Activated CD8-positive, alpha-beta memory T cell treated with anti-CD3 and anti-CD28 coated beads for 48 hours (primary cell): Measurements from ENCODE around the gene NR2C2AP.
"Not testable (repeated sequence)": the region's sequence is repeated elsewhere in the genome, so short reads cannot be mapped to it uniquely, and the experiment has no call there.

Experiments
- DNase-seq, 3 experiments: peaks; one replicate each; pipeline ENCODE4 v3.0.0-alpha.2; 2020; ENCODE audit warnings: low read depth in 2 of 3, low spot score in 2 of 3

NR2C2AP gene, protein sequence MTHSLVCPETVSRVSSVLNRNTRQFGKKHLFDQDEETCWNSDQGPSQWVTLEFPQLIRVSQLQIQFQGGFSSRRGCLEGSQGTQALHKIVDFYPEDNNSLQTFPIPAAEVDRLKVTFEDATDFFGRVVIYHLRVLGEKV

DNA sequence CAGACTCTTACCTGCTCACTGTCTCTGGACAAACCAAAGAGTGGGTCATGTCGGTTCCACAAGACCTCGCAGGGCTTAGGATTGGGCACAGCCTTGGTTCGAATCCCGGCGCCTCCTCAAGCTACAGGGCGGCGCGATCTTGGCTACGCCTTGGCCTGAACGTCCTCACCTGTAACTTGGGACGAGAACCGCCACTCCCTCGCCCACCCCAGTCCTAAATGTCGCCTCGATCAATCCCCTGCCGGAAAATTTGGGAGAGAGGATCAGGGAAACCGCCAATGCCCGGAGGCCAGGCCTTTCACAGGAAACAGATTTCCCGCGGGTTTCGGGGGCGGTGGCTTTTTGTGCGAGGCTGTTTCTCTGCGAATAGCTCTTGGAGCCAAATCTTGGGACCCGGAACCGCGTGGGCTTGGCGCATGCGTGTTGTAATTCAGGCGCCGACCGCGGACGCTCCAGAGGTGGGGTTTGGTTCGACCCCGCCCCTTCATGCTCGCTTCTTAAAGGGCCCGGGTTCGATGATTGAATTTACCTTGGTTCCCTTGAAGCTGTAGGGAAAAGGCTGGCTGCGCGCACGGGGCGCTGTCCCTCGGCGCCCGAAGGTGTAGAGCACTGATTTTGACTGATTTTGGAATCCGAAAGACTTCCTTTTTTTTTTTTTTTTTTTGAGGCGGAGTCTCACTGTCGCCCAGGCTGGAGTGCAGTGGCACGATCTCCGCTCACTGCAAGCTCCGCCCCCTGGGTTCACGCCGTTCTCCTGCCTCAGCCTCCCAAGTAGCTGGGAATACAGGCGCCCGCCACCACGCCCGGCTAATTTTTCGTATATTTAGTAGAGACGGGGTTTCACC lies at the start of gene NR2C2AP:
Gene NR2C2AP, minus strand, starts transcription at position 403 of the 845 bp plus-strand sequence. Its CDS starts 354 bp downstream, at position 49.
- DNase-seq, result peak; percentile 80 to 90 (median 88)

DNA sequence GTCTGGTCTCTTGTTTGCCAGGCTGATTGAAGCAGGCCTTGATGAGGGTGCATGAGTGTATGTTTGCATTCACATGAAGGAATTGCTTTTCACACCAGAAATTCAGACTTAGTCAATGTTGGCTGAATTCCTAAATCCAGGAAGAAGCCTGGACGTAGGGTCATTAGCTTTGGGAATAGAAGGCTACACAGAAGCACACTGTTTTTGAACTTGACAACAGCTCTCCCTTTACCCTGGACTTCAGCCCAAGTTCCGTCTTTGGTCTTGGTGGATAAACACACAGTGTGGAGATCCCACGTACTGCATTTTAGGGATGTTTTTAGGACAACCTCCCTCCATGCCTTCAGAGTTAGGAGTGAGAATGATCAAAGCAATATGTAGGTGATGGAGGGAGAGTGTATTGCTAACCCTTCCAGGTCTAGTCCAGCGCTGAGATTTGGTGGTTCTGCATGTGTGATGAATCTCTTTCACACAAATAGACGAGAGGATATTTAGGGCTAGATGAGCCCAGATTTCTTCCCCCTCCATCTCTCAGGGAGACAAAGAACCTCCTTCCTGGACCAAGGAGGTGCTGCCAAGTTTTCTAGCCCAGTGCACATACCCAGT lies 47.1 kb upstream of the NR2C2AP start:
- no peak for DNase-seq

DNA sequence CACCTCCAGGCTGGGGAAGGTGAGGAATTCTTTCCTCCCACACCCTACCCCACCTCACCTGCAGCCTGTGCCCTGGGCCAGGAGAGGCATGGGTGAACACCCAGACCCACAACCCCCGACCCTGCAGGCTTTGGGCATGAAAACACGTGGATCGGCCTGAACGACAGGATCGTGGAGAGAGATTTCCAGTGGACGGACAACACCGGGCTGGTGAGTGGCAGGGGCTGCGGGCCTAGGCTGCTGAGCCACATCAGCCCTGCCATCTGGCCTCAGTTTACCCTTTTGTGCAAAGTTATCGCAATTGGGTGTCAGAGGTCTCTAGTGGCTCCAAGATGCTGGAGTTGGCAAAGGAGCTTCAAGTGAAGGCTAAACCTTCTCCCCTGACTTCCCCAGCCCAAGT lies 37.3 kb upstream of the NR2C2AP start:
- DNase-seq, result no peak

DNA sequence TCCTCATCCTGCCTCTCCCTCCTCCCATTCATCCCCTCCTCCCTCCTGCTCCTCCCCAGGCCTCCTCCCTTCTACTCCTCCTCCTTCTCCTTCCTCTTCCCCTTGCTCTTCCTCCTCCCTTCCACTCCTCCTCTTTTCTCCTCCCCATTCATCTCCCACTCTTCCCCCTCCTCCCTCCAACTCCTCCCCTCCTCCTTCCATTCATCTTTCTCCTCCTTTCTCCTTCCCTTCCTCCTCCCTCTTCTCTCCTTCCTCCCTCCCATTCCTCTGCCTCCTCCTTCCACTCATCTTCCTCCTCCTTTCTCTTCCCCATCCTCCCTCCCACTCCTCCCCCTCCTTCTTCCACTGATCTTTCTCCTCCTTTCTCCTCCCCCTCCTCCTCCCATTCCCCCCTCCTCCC lies 36.5 kb upstream of the NR2C2AP start:
- no peak for DNase-seq

DNA sequence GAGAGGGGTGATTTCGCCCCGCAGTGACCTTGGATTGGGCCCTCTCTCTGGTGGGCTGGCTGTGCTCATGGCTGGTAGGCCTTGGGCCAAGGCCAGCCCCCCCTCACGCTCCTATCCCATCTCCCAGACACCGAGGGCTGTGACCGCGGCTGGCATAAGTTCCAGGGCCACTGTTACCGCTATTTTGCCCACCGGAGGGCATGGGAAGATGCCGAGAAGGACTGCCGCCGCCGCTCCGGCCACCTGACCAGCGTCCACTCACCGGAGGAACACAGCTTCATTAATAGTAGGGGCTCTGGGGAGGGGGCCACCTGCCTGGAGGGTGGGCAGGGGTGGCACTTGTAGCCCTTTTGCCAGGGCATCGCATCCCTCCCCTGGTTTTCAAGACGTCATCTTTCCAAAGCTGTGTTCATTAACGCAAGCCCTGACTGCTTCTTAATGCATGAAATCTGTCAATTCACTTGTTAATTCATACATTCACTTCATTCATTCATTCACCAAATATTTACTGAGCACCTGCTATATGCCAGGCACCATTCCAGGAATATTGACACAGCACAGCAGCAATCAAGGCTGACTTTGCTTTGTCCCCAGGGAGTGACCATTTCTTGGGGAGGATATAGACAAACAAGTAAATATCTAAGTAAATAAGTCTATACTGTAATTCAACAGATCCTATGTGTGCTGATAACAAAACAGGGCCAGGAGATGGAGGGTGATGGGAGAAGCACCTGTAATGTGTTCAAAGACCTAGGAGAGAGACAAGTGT lies 35.1 kb upstream of the NR2C2AP start:
- DNase-seq, result no peak

DNA sequence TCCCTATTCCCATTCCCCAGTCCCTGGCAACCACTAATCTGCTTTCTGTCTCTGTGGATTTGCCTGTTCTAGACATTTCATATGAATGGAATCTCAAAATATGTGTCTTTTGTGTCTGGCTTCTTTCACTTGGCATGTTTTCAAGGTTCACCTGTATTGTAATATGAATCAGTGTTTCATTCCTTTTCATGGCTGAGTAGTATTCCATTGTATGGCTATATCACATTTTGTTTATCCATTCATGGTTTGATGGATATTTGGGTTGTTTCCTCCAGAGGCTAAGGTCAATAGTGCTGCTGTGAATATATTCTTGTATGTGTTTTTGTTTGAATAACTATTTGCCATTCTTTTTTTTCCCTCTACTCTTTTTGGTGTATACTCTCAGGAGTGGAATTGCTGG lies 33.0 kb upstream of the NR2C2AP start:
- no peak for DNase-seq

DNA sequence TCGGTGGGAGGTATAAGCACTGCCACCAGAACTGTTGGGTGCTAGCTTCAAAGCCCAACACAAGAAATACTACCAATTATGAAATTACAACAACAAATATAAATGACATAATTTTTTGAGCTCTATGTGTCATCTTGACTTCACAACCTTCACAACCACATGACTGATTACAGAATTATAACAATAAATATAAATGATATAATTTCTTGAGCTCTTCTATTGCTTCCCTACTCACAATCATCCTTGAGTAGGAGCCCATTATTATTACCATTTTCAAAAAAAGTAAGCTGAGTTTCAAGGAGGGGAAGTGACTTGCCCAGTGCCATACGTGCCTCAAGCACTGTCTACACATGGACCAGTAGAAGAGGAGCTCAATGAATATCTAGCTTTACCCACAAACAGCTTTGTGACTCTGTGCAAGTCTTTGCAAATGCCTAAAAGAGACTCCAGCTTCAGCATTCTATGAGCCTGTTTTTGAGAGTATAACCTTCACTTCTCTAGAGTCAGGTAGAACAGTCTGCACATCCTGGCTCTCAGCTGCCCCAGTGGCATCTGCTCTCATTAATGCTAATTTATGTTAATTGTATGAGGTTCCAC lies 31.1 kb upstream of the NR2C2AP start:
- DNase-seq, result no peak

DNA sequence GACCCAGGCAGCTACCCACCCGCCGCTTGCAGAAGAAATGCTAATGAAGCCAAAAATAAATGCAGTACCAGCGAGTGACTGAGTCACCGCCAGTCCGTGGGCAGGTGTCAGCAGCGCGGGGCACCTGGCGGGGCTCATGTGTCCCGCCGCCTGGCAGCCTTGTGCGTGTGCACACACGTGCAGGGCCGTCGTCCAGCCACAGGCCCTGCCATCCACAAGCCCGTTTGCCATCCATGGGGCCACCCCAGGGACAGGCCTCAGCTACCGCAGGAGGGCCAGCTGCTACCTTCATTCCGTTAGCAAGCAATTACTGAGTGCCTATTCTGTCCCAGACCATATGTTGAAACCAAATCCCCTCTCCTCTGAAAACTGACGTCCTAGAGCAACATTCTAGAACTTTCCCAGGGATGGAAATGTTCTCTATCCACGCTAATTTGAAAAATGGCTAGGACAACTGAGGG lies 29.1 kb upstream of the NR2C2AP start:
- DNase-seq, result no peak

DNA sequence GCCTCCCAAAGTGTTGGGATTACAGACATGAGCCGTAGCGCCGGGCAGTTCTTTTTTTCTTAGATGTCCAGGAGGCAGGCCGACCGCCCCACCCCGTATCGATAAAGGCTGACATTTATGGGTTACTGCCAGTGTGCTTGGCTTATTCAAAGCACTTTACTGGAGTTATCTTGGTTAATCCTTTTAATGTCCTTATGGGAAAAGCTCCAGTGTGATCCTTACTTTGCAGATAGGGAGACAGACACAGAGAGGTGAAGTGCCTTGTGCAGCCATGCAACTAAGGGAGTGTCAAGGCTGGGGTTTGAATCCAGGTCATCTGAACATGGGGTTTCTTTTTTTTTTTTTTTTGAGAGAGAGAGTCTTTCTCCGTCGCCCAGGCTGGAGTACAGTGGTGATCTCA lies 27.8 kb upstream of the NR2C2AP start:
- no peak for DNase-seq

DNA sequence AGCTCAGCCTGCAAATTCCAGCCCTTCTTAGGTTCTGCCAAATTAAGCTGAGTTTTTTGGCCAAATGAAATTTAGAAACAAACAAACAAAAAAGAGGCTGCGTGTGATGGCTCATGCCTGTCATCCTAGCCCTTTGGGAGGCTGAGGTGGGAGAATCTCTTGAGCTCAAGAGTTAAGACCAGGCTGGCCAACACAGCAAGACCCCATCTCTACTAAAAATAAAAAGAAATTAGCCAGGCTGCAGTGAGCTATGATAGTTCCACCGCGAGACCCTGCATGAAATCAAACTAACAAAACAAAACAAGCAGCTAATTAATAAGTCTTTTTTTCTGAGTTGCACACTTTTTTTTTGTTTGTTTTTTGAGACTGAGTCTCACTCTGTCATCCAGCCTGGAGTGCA lies 26.5 kb upstream of the NR2C2AP start:
- DNase-seq, result no peak

DNA sequence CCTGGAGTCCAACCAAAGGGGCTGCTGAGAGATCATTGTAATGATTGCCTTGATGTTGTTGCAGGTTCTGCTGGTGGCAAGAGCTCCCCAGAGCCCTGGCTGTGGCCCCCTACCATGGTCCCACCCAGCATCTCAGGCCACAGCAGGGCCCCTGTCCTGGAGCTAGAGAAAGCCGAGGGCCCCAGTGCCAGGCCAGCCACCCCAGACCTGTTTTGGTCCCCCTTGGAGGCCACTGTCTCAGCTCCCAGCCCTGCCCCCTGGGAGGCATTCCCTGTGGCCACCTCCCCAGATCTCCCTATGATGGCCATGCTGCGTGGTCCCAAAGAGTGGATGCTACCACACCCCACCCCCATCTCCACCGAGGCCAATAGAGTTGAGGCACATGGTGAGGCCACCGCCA lies 24.0 kb upstream of the NR2C2AP start:
- DNase-seq, result no peak

DNA sequence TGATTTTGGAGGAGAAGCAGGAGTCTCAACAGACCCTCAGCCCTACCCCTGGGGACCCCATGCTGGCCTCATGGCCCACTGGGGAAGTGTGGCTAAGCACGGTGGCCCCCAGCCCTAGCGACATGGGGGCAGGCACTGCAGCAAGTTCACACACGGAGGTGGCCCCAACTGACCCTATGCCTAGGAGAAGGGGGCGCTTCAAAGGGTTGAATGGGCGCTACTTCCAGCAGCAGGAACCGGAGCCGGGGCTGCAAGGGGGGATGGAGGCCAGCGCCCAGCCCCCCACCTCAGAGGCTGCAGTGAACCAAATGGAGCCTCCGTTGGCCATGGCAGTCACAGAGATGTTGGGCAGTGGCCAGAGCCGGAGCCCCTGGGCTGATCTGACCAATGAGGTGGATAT lies 23.4 kb upstream of the NR2C2AP start:
- DNase-seq, result no peak

DNA sequence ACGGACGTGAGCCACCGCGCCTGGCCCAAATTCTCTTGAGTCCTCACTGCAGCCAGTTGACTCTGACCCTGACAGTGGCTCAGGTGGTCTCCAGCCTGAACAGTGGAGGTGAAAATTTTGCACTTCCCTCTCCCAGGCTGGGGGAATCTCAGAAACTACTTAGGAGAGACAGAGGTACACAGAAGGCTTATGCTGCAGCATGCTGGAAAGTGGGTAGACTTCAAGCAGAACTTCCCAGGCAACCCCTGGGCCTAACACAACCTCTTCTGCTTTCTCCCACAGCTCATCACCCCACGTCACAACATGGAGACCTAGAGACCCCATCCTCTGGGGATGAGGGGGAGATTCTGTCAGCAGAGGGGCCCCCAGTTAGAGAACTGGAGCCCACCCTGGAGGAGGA lies 23.0 kb upstream of the NR2C2AP start:
- no peak for DNase-seq

DNA sequence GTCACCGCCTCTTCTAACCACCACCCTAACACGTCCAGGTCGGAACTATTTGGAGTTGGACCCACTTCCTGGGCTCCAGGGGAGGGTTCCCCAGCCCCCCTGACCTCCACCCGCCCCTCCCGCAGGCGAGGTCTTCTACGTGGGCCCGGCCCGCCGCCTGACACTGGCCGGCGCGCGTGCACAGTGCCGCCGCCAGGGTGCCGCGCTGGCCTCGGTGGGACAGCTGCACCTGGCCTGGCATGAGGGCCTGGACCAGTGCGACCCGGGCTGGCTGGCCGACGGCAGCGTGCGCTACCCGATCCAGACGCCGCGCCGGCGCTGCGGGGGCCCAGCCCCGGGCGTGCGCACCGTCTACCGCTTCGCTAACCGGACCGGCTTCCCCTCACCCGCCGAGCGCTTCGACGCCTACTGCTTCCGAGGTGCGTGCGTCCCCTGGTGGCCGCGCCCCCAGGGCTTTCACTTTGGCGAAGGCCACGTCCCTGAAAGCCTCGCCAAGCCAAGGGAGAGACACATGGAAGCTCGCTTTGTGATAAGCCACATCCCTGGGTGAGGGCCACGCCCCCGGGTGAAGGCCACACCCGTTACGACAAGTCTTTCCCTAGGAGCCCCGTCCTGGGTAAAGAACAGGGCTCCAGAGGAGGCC lies 21.8 kb upstream of the NR2C2AP start:
- peak; percentile 37 to 56 (median 46) for DNase-seq

DNA sequence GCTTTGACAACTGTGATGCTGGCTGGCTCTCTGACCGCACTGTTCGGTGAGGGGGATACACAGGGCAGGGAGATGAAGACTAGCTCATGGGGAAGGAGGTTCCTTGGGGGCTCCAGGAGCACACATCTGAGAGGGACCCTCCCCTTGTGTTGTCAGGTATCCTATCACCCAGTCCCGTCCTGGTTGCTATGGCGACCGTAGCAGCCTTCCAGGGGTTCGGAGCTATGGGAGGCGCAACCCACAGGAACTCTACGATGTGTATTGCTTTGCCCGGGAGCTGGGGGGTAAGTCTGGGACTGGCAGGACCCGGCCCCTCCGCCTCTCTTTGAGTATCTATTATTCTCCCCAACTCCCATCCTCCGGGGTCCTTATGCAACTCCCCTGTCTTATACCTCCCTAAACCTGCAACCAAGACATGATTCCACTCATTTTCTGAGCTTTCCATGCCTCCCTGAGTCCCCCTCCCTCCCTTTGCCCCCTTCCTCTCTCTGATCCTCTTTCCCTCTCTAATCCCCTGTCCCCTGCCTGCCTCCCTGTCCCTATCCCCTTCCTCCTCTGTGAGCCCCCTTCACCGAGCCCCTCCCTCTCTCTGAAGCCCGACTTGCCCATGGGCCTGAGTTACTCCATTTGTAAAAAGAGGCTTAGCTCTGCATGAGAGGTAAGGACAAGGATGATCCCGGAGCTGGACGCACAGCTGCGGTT lies 21.1 kb upstream of the NR2C2AP start:
- no peak for DNase-seq

DNA sequence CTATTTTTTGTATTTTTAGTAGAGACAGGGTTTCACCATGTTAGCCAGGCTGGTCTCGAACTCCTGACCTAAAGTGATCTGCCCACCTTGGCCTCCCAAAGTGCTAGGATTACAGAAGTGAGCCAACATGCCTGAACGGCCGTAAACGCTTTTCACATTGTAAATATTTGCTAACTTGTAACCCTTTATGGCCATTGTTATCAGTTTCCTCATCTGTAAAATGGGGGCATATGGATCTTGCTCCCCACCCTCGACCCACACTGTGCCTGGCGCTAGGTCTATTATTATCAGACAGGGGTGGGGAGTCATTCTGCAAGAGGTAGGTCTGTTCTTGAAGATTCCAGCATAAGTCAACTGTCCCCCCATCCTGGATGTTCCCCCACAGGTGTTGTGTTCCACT lies 20.4 kb upstream of the NR2C2AP start:
- no peak for DNase-seq

DNA sequence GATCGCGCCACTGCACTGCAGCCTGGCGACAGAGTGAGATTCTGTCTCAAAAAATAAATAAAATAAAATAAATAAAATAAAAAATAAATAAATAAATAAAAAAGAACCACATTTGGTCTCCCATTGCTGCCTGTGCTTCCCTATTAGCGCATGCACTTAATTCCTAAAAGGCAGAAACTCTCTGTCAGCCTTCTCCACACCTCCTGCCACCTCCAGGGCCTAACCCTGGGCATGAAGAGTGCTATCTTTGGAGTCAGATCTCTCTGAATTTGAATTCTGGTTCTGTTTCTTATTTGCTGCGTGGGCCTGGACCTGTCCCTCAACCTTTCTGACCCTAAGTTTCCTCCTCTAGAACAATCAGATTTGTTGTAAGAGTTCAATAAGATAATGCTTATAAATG lies 19.8 kb upstream of the NR2C2AP start:
- DNase-seq, result no peak

DNA sequence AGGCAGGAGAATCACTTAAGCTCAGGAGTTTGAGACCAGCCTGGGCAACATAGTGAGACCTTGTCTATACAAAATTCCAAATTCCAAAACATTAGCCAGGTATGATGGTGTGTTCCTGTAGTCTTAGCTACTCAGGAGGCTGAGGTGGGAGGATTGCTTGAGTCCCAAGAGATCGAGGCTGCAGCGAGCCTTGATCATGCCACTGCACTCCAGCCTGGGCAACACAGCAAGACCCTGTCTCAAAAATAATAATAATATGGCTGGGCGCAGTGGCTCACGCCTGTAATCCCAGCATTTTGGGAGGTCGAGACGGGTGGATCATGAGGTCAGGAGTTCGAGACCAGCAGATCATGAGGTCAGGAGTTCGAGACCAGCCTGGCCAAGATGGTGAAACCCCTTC lies 17.8 kb upstream of the NR2C2AP start:
- not testable (repeated sequence) for DNase-seq

DNA sequence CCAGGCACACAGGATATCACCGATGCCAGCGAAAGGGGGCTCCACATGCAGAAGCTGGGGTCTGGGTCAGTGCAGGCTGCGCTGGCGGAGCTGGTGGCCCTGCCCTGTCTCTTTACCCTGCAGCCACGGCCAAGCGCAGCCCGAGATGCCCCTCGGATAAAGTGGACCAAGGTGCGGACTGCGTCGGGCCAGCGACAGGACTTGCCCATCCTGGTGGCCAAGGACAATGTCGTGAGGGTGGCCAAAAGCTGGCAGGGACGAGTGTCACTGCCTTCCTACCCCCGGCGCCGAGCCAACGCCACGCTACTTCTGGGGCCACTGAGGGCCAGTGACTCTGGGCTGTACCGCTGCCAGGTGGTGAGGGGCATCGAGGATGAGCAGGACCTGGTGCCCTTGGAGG lies 15.7 kb upstream of the NR2C2AP start:
- DNase-seq, result no peak

DNA sequence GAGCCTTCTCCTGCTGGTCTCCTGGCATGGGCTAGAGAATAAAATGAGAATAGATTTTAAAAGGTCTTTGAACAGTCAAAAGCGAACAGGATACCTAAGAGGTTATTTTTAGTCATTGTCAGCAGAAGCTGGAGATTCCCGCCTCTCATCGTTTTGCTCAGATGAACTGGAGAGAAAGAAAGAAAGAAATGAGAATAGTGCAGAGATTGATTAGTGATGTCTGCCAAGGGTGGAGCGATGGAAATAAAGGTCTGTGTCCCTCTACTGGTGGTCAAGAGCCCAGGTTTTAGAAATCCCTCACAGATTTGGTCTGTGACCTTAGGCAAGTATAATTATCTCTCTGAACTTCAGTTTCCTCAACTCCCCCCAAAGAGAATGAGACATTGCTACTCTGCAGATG lies 13.9 kb upstream of the NR2C2AP start:
- DNase-seq, result no peak
